HepG2 (cell line): ENCODE data around the gene THADA. TPM values are rescaled to one million over a fixed set of nuclear protein-coding genes. Genes with fewer than 3 reads are reported as not detected.

Experiments
- CC2D1A ChIP-seq: sonication (generic); formaldehyde crosslinking; IDR thresholded peaks from 2 replicates; pipeline ENCODE4 v1.8.1; 2023; ENCODE audit warnings: mild to moderate bottlenecking, missing genetic modification reagents
- EZH2 ChIP-seq: conservative IDR thresholded peaks from 2 replicates; pipeline ENCODE4 v1.6.1; 2012; ENCODE audit warnings: mild to moderate bottlenecking, low read depth, low read length, moderate library complexity
- FOSL2 ChIP-seq: sonication (generic); formaldehyde crosslinking; IDR thresholded peaks from 2 replicates; pipeline ENCODE4 v1.4.0; 2020; ENCODE audit warnings: missing genetic modification reagents
- FOXA1 ChIP-seq, 2 experiments: fragments of 450-650 bp in 1 of 2; sonication (generic) in 1 of 2; formaldehyde crosslinking in 1 of 2; IDR thresholded peaks; 2 replicates each; pipeline versions ENCODE4 v1.4.0 to v1.6.1; 2016 to 2020; ENCODE audit warnings: missing genetic modification reagents in 1 of 2
- HNF4A ChIP-seq: sonication (generic); formaldehyde crosslinking; IDR thresholded peaks from 2 replicates; pipeline ENCODE4 v1.4.0; 2020; ENCODE audit warnings: missing genetic modification reagents
- HNF4G ChIP-seq, 2 experiments: sonication (generic) in 1 of 2; formaldehyde crosslinking in 1 of 2; IDR thresholded peaks; 2 replicates each; pipeline versions ENCODE4 v1.4.0 to v1.6.1; 2011 to 2020; ENCODE audit warnings: borderline replicate concordance in 2 of 2, low read depth in 2 of 2, mild to moderate bottlenecking in 2 of 2, low read length in 1 of 2, missing genetic modification reagents in 1 of 2, moderate library complexity in 1 of 2
- PRMT3 ChIP-seq: sonication (generic); formaldehyde crosslinking; IDR thresholded peaks from 2 replicates; pipeline ENCODE4 v1.8.1; 2022; ENCODE audit warnings: low read depth, mild to moderate bottlenecking, moderate library complexity, missing genetic modification reagents, borderline replicate concordance
- RERE ChIP-seq: IDR thresholded peaks from 2 replicates; pipeline ENCODE4 v1.6.1; 2016; ENCODE audit warnings: low read depth, missing genetic modification reagents, missing compliant biosample characterization
- SIN3A ChIP-seq: IDR thresholded peaks from 2 replicates; pipeline ENCODE4 v1.6.1; 2011; ENCODE audit warnings: low read depth, mild to moderate bottlenecking, control low read depth, low read length, borderline replicate concordance
- SMARCC2 ChIP-seq: fragments of 450-650 bp; IDR thresholded peaks from 2 replicates; pipeline ENCODE4 v1.6.1; 2017; ENCODE audit warnings: antibody characterized with exemption, mild to moderate bottlenecking
- SOX13 ChIP-seq, 3 experiments: fragments of 450-650 bp in 1 of 3; sonication (generic) in 1 of 3; formaldehyde crosslinking in 1 of 3; IDR thresholded peaks in 2 of 3; conservative IDR thresholded peaks in 1 of 3; 2 replicates each; pipeline versions ENCODE4 v1.5.0 to v1.6.1; 2016 to 2020; ENCODE audit warnings: antibody characterized with exemption in 1 of 3, mild to moderate bottlenecking in 1 of 3, missing compliant biosample characterization in 1 of 3, missing genetic modification reagents in 1 of 3, moderate library complexity in 1 of 3
- TCF12 ChIP-seq, 2 experiments: fragments of 450-650 bp in 1 of 2; sonication (generic) in 1 of 2; formaldehyde crosslinking in 1 of 2; IDR thresholded peaks; 2 replicates each; pipeline versions ENCODE4 v1.6.1 to v1.8.0; 2017 to 2022; ENCODE audit warnings: antibody characterized with exemption in 1 of 2, mild to moderate bottlenecking in 1 of 2, missing genetic modification reagents in 1 of 2, moderate library complexity in 1 of 2
- THAP7 ChIP-seq: sonication (generic); formaldehyde crosslinking; IDR thresholded peaks from 2 replicates; pipeline ENCODE4 v1.8.1; 2023; ENCODE audit warnings: mild to moderate bottlenecking, missing genetic modification reagents
- XBP1 ChIP-seq: sonication (generic); formaldehyde crosslinking; IDR thresholded peaks from 2 replicates; pipeline ENCODE4 v1.5.0; 2020; ENCODE audit warnings: missing genetic modification reagents
- YEATS2 ChIP-seq: sonication (generic); formaldehyde crosslinking; IDR thresholded peaks from 2 replicates; pipeline ENCODE4 v1.4.0; 2020; ENCODE audit warnings: missing genetic modification reagents, borderline replicate concordance
- ZNF10 ChIP-seq: sonication (generic); formaldehyde crosslinking; IDR thresholded peaks from 2 replicates; pipeline ENCODE4 v1.4.0; 2020; ENCODE audit warnings: mild to moderate bottlenecking, low read depth, missing genetic modification reagents, borderline replicate concordance
- ZNF563 ChIP-seq: sonication (generic); formaldehyde crosslinking; IDR thresholded peaks from 2 replicates; pipeline ENCODE4 v1.8.0; 2022; ENCODE audit warnings: mild to moderate bottlenecking, moderate library complexity, missing genetic modification reagents
- ZNF816 ChIP-seq: sonication (generic); formaldehyde crosslinking; IDR thresholded peaks from 2 replicates; pipeline ENCODE4 v1.8.0; 2022; ENCODE audit warnings: missing genetic modification reagents, mild to moderate bottlenecking, borderline replicate concordance
- polyA plus RNA-seq, 8 experiments: library from polyadenylated mRNA; depleted of rRNA in 3 of 8; stranded (reverse) in 7 of 8; unstranded in 1 of 8; fragments of >200 nt; fragmentation: Illumina TruSeq in 4 of 8; extraction: Trizol in 4 of 8; gene quantifications; 2 replicates each; pipeline versions ENCODE4 v1.2.1 to v1.2.3, GENCODE V29; 2011 to 2016; ENCODE audit warnings: low read depth in 4 of 8, missing spikeins in 1 of 8, mixed read lengths in 1 of 8; ENCODE audit not compliant: insufficient read depth in 1 of 8
- total RNA-seq, 5 experiments: library from RNA; depleted of rRNA; stranded (reverse); fragments of >200 nt; fragmentation: Illumina TruSeq; extraction: Trizol; gene quantifications; 2 replicates each; pipeline ENCODE4 v1.2.3, GENCODE V29; 2016; ENCODE audit warnings: low read depth in 1 of 5
- TF ChIP-seq, protein P1 (sequence below): sonication (generic); formaldehyde crosslinking; IDR thresholded peaks from 2 replicates; pipeline ENCODE4 v1.4.0; 2020; ENCODE audit warnings: missing genetic modification reagents

Gene THADA
- total and polyA plus RNA-seq, 2 of the 13 experiments (the other 11 are each of a cell fraction or from before 2014, with no cell fraction given) = 12.7 to 21.7 TPM

GRCh38 chr2:43612944-43613343 lies 17.1 kb upstream of the THADA start (continued):
- TF ChIP-seq ZNF816 (no peak), HNF4A (CRISPR knock-in tag) (peak; percentile 73), RERE (CRISPR knock-in tag) (no peak), SOX13 (IDR thresholded peaks at IDR 0.05) (0 out of 2 replicates have a peak, but pooled peaks have one; percentile 24), SOX13 (CRISPR knock-in tag; conservative IDR thresholded peaks at IDR 0.05 in 1 of 2, IDR thresholded peaks at IDR 0.05 in 1 of 2) (peak in 1 of 2 experiments; percentile 71; a peak in 2 of 4 replicates), THAP7 (CRISPR knock-in tag) (no peak), SIN3A (no peak), EZH2 (no peak), TCF12 (IDR thresholded peaks at IDR 0.05) (no peak), TCF12 (CRISPR knock-in tag; IDR thresholded peaks at IDR 0.05) (0 out of 2 replicates have a peak, but pooled peaks have one; percentile 17), HNF4G (IDR thresholded peaks at IDR 0.05; ENCODE audit: borderline replicate concordance, low read depth, low read length) (no peak), HNF4G (CRISPR knock-in tag; IDR thresholded peaks at IDR 0.05; ENCODE audit: borderline replicate concordance, low read depth) (no peak), FOSL2 (CRISPR knock-in tag) (0 out of 2 replicates have a peak, but pooled peaks have one; percentile 33), XBP1 (no peak), PRMT3 (CRISPR knock-in tag) (no peak), SMARCC2 (no peak), CC2D1A (no peak), FOXA1 (IDR thresholded peaks at IDR 0.05) (no peak), FOXA1 (CRISPR knock-in tag; IDR thresholded peaks at IDR 0.05) (no peak), YEATS2 (CRISPR knock-in tag) (no peak), ZNF10 (CRISPR knock-in tag) (no peak), ZNF563 (no peak)
- TF ChIP-seq, protein P1, sequence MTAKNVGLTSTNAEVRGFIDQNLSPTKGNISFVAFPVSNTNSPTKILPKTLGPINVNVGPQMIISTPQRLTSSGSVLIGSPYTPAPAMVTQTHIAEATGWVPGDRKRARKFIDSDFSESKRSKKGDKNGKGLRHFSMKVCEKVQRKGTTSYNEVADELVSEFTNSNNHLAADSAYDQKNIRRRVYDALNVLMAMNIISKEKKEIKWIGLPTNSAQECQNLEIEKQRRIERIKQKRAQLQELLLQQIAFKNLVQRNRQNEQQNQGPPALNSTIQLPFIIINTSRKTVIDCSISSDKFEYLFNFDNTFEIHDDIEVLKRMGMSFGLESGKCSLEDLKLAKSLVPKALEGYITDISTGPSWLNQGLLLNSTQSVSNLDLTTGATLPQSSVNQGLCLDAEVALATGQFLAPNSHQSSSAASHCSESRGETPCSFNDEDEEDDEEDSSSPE (CRISPR knock-in tag) = no peak
